Measurements from ENCODE around the gene FAM107A. TPM values are rescaled to one million over a fixed set of nuclear protein-coding genes. Genes with fewer than 3 reads are reported as not detected.

FAM107A gene
- total and polyA plus RNA-seq, 2 experiments from 2014 or later, result 0.13 to 0.22 TPM

GRCh38 chr3:58566398-58567250 lies 10.6 kb downstream of the FAM107A start:
- WGBS, 2 experiments (ENCODE audit: low coverage in 1 of 2, low lambda C conversion rate in 2 of 2, missing lambda C conversion rate in 2 of 2), result 91 to 96% methylated on average over 9 of the region's 9 CpGs
- Histone ChIP-seq H3K9me3 (ENCODE audit: low read depth) (no peaks in the 10 kb centered on the region), H4K20me1 (ENCODE audit: insufficient read depth) (no peaks in the 10 kb centered on the region), H3K4me3 (no peak overlapping the region), H3K9ac (no peak overlapping the region), H3K27ac (no peak overlapping the region), H3K9me2 (ENCODE audit: insufficient read depth) (no peaks in the 10 kb centered on the region), H3K27me3 (replicated peaks; ENCODE audit: insufficient read depth) (no peaks in the 10 kb centered on the region), H3K79me2 (ENCODE audit: insufficient read depth) (no peaks in the 10 kb centered on the region), H3K4me2 (ENCODE audit: unreplicated experiment) (no peak overlapping the region), H2AFZ (no peak overlapping the region), H3K4me1 (ENCODE audit: insufficient read depth) (peaks cover 27% of the 10 kb centered on the region), H3K36me3 (ENCODE audit: low read depth) (no peaks in the 10 kb centered on the region), H3F3A (ENCODE audit: insufficient read depth) (0 out of 2 replicates have a peak, but pooled peaks cover 16% of the 10 kb centered on the region)
- TF ChIP-seq EZH2phosphoT487 (IDR thresholded peaks at IDR 0.05; ENCODE audit: insufficient read depth, low read depth), result no peak
- TF ChIP-seq EZH2 (IDR thresholded peaks at IDR 0.05; ENCODE audit: insufficient read depth, poor library complexity, severe bottlenecking), result no peak
- no peak for DNase-seq
- in situ Hi-C loops (cut with MboI), result no loop called here

- in situ Hi-C loops (cut with MboI), result no loop called here
- Histone ChIP-seq H3K79me2 (ENCODE audit: insufficient read depth) (no peaks in the 10 kb centered on the region), H3K9me2 (ENCODE audit: insufficient read depth) (no peaks in the 10 kb centered on the region), H3K36me3 (ENCODE audit: low read depth) (no peaks in the 10 kb centered on the region), H3K9ac (no peak overlapping the region), H3K9me3 (ENCODE audit: low read depth) (no peaks in the 10 kb centered on the region), H4K20me1 (ENCODE audit: insufficient read depth) (no peaks in the 10 kb centered on the region), H3F3A (ENCODE audit: insufficient read depth) (0 out of 2 replicates have a peak, but pooled peaks cover 16% of the 10 kb centered on the region), H3K27ac (no peak overlapping the region), H3K4me1 (ENCODE audit: insufficient read depth) (peaks cover 32% of the 10 kb centered on the region), H2AFZ (no peak overlapping the region), H3K4me3 (no peak overlapping the region), H3K27me3 (replicated peaks; ENCODE audit: insufficient read depth) (no peaks in the 10 kb centered on the region), H3K4me2 (ENCODE audit: unreplicated experiment) (no peak overlapping the region)
- TF ChIP-seq EZH2 (IDR thresholded peaks at IDR 0.05; ENCODE audit: insufficient read depth, poor library complexity, severe bottlenecking), result no peak
- TF ChIP-seq EZH2phosphoT487 (IDR thresholded peaks at IDR 0.05; ENCODE audit: insufficient read depth, low read depth), result no peak
- DNase-seq, result no peak
- WGBS, 2 experiments (ENCODE audit: low coverage in 1 of 2, low lambda C conversion rate in 2 of 2, missing lambda C conversion rate in 2 of 2), result 86 to 88% methylated on average over 12 of the region's 12 CpGs
These were observed 11.4 kb downstream of the FAM107A start for GRCh38 chr3:58565621-58566397.

DNA sequence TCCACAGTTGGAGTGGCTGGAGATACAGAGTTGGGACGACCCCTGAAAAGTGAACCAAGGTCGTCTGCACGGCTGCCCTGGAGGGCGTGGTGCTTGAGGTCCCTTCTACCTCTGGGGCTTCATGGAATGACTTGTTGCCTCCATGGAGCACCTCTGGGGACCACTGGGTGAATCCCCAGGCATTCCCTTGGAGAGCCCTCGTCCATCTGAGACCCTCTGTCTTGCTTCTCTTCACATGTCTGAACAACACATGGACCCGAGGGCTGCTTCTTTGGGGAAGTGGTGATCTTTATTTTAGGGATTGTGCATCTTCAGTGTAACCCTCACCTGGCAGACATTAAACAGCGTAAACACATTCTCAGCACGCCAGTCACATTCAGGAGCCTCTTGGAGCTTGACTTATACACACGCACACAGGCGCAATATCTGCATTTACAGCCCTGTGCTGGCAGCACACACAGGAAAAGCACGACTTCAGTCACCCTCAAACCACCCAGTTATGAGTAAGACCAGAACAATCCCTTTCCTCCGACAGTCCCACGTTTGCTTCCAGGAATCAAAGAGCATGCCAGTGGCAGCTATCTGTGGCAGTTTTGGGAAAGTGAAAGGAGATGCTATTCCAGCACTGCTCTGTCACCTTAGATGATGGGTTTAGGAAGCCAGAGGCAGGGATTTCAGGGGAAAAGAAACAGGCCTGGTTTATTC lies 12.6 kb downstream of the FAM107A start:
- TF ChIP-seq EZH2 (IDR thresholded peaks at IDR 0.05; ENCODE audit: insufficient read depth, poor library complexity, severe bottlenecking) (no peak), EZH2phosphoT487 (IDR thresholded peaks at IDR 0.05; ENCODE audit: insufficient read depth, low read depth) (no peak)
- Histone ChIP-seq H3K4me2 (ENCODE audit: unreplicated experiment) (peak overlapping the region; percentile 42), H3K36me3 (ENCODE audit: low read depth) (no peaks in the 10 kb centered on the region), H3K9me2 (ENCODE audit: insufficient read depth) (no peaks in the 10 kb centered on the region), H3K27me3 (replicated peaks; ENCODE audit: insufficient read depth) (no peaks in the 10 kb centered on the region), H3K9ac (no peak overlapping the region), H2AFZ (no peak overlapping the region), H3K9me3 (ENCODE audit: low read depth) (no peaks in the 10 kb centered on the region), H3K4me1 (ENCODE audit: insufficient read depth) (peaks cover 38% of the 10 kb centered on the region), H3K79me2 (ENCODE audit: insufficient read depth) (no peaks in the 10 kb centered on the region), H4K20me1 (ENCODE audit: insufficient read depth) (no peaks in the 10 kb centered on the region), H3K4me3 (no peak overlapping the region), H3K27ac (peak overlapping the region; percentile 47), H3F3A (ENCODE audit: insufficient read depth) (0 out of 2 replicates have a peak, but pooled peaks cover 16% of the 10 kb centered on the region)
- DNase-seq, result peak; percentile 89
- WGBS, 2 experiments (ENCODE audit: low coverage in 1 of 2, low lambda C conversion rate in 2 of 2, missing lambda C conversion rate in 2 of 2), result 59 to 62% methylated on average over 13 of the region's 13 CpGs
- in situ Hi-C loops (cut with MboI), result no loop called here

GRCh38 chr3:58564054-58564453 lies 13.1 kb downstream of the FAM107A start:
- Histone ChIP-seq H3K9me2 (ENCODE audit: insufficient read depth) (no peaks in the 10 kb centered on the region), H3K27me3 (replicated peaks; ENCODE audit: insufficient read depth) (no peaks in the 10 kb centered on the region), H3K79me2 (ENCODE audit: insufficient read depth) (no peaks in the 10 kb centered on the region), H3K9me3 (ENCODE audit: low read depth) (no peaks in the 10 kb centered on the region), H3F3A (ENCODE audit: insufficient read depth) (0 out of 2 replicates have a peak, but pooled peaks cover 16% of the 10 kb centered on the region), H3K27ac (peak overlapping the region; percentile 47; the same call in 1 of the 2 replicates), H3K4me3 (no peak overlapping the region), H3K9ac (no peak overlapping the region), H3K4me2 (ENCODE audit: unreplicated experiment) (no peak overlapping the region), H3K4me1 (ENCODE audit: insufficient read depth) (peaks cover 38% of the 10 kb centered on the region), H3K36me3 (ENCODE audit: low read depth) (no peaks in the 10 kb centered on the region), H4K20me1 (ENCODE audit: insufficient read depth) (no peaks in the 10 kb centered on the region), H2AFZ (no peak overlapping the region)
- no peak for DNase-seq
- 68 to 78% methylated on average over 1 of the region's 1 CpG for WGBS, 2 experiments (ENCODE audit: low coverage in 1 of 2, low lambda C conversion rate in 2 of 2, missing lambda C conversion rate in 2 of 2)
- in situ Hi-C loops (cut with MboI), result no loop called here
- no peak for TF ChIP-seq EZH2phosphoT487 (IDR thresholded peaks at IDR 0.05; ENCODE audit: insufficient read depth, low read depth)
- no peak for TF ChIP-seq EZH2 (IDR thresholded peaks at IDR 0.05; ENCODE audit: insufficient read depth, poor library complexity, severe bottlenecking)

Measured in GM23248 (cell line).